KMS-11 (cell line): ENCODE measurements around the gene CXCL8.
"Not testable (repeated sequence)": the region's sequence is repeated elsewhere in the genome, so short reads cannot be mapped to it uniquely, and the experiment has no call there.

Experiments used
- H2AFZ ChIP-seq: fragments of 200-600 bp; sonication (generic); 2 replicates; pipeline ENCODE4 v1.6.1; 2016; ENCODE audit warnings: antibody characterized with exemption, mixed run types, low read depth
- H3K27ac ChIP-seq: fragments of 200-600 bp; sonication (generic); 2 replicates; pipeline ENCODE4 v1.6.1; 2016; ENCODE audit warnings: mild to moderate bottlenecking, mixed run types
- H3K27me3 ChIP-seq: fragments of 200-600 bp; sonication (generic); 2 replicates; pipeline ENCODE4 v1.6.1; 2017; ENCODE audit warnings: mild to moderate bottlenecking, low read depth, mixed run types, moderate library complexity; ENCODE audit not compliant: insufficient read depth
- H3K36me3 ChIP-seq: fragments of 200-600 bp; sonication (generic); 2 replicates; pipeline ENCODE4 v1.6.1; 2017; ENCODE audit warnings: mild to moderate bottlenecking, mixed run types; ENCODE audit not compliant: insufficient read depth
- H3K4me1 ChIP-seq: fragments of 200-600 bp; sonication (generic); 2 replicates; pipeline ENCODE4 v1.6.1; 2016; ENCODE audit warnings: mild to moderate bottlenecking, low read depth, mixed run types; ENCODE audit not compliant: poor library complexity, severe bottlenecking
- H3K4me2 ChIP-seq: fragments of 200-600 bp; sonication (generic); 2 replicates; pipeline ENCODE4 v1.7.0; 2016; ENCODE audit warnings: mild to moderate bottlenecking, mixed run types
- H3K4me3 ChIP-seq: fragments of 200-600 bp; sonication (generic); IDR thresholded peaks from 2 replicates; pipeline ENCODE4 v1.6.1; 2017; ENCODE audit warnings: low read depth, low read length, mixed read lengths; ENCODE audit not compliant: insufficient read depth
- H3K79me2 ChIP-seq: fragments of 200-600 bp; sonication (generic); 2 replicates; pipeline ENCODE4 v1.6.1; 2016; ENCODE audit warnings: low read depth, mixed run types; ENCODE audit not compliant: insufficient read depth
- H3K9ac ChIP-seq: fragments of 200-600 bp; sonication (generic); 2 replicates; pipeline ENCODE4 v1.6.1; 2016; ENCODE audit warnings: mild to moderate bottlenecking, mixed run types
- H4K20me1 ChIP-seq: fragments of 200-600 bp; sonication (generic); 2 replicates; pipeline ENCODE4 v1.6.1; 2016; ENCODE audit warnings: mild to moderate bottlenecking, mixed run types; ENCODE audit not compliant: insufficient read depth
- CTCF ChIP-seq: fragments of 200-600 bp; sonication (generic); conservative IDR thresholded peaks from 2 replicates; pipeline ENCODE4 v1.6.1; 2017; ENCODE audit warnings: low read depth, mild to moderate bottlenecking, antibody characterized with exemption, low read length, moderate library complexity, mixed read lengths

CXCL8 gene

GRCh38 chr4:73764513-73764912, 24.1 kb downstream of the CXCL8 start:
- Histone ChIP-seq H3K9ac (no peak overlapping the region), H3K4me2 (no peak overlapping the region), H3K4me3 (no peak overlapping the region), H2AFZ (no peak overlapping the region), H3K4me1 (no peaks in the 10 kb centered on the region), H3K36me3 (no peaks in the 10 kb centered on the region), H3K79me2 (no peaks in the 10 kb centered on the region), H4K20me1 (no peaks in the 10 kb centered on the region), H3K27me3 (no peaks in the 10 kb centered on the region), H3K27ac (no peak overlapping the region)
- no peak for TF ChIP-seq CTCF

DNA sequence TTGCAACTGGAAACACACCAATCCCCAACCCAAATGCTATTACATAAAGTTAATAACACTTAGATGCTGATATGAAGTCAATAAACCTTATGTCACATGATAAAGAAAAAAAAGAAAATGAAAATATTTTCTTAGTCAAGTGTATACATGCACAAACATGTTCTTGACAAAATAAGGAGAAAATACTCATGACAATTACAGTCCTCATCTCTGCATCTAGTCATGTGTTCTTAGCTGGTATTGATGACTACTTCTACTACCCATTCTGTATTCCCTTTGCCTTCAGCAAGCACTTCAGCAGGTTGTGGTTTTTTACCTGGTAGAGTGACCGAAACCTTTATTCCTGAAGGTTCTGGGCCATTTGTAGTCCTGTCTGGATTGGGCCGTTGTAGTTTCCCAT, 24.9 kb downstream of the CXCL8 start:
- Histone ChIP-seq H3K4me2 (no peak overlapping the region), H3K9ac (no peak overlapping the region), H3K79me2 (no peaks in the 10 kb centered on the region), H3K36me3 (no peaks in the 10 kb centered on the region), H3K4me3 (no peak overlapping the region), H3K27ac (no peak overlapping the region), H4K20me1 (no peaks in the 10 kb centered on the region), H2AFZ (no peak overlapping the region), H3K4me1 (no peaks in the 10 kb centered on the region), H3K27me3 (no peaks in the 10 kb centered on the region)
- TF ChIP-seq CTCF = no peak

- TF ChIP-seq CTCF = no peak
- H3K4me2 ChIP-seq = no peak overlapping the region
Measured at GRCh38 chr4:73770917-73771316, 30.5 kb downstream of the CXCL8 start.

GRCh38 chr4:73772363-73772762, 32.0 kb downstream of the CXCL8 start:
- Histone ChIP-seq H3K4me1 (peaks cover 5% of the 10 kb centered on the region), H3K36me3 (no peaks in the 10 kb centered on the region), H4K20me1 (no peaks in the 10 kb centered on the region), H2AFZ (no peak overlapping the region), H3K9ac (no peak overlapping the region), H3K4me2 (no peak overlapping the region), H3K27ac (no peak overlapping the region), H3K79me2 (no peaks in the 10 kb centered on the region), H3K4me3 (no peak overlapping the region), H3K27me3 (no peaks in the 10 kb centered on the region)
- TF ChIP-seq CTCF = no peak

More at GRCh38 chr4:73770917-73771316, 30.5 kb downstream of the CXCL8 start:
- no peak overlapping the region for H2AFZ ChIP-seq
- no peaks in the 10 kb centered on the region for H4K20me1 ChIP-seq
- H3K4me1 ChIP-seq = peaks cover 5% of the 10 kb centered on the region
- no peak overlapping the region for H3K4me3 ChIP-seq
- no peaks in the 10 kb centered on the region for H3K79me2 ChIP-seq
- no peaks in the 10 kb centered on the region for H3K36me3 ChIP-seq
- H3K27ac ChIP-seq = no peak overlapping the region
- no peak overlapping the region for H3K9ac ChIP-seq
- no peaks in the 10 kb centered on the region for H3K27me3 ChIP-seq

DNA sequence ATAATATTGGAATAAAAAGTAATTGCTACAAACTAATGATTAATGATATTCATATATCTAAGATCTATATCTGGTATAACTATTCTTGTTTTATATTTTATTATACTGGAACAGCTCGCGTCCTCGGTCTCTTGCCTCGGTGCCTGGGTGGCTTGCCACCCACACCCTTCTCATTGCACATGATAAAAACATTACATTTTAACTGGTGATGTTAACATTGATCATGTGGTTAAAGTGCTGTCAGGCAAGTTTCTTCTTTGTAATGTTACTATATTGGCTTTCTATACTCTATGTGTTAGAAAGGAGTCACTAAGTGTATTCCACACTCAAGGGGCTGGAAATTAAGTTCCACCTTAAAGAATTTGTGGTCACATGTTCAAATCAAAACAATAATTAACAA, 34.0 kb downstream of the CXCL8 start:
- H3K27ac ChIP-seq, H3K36me3 ChIP-seq, H4K20me1 ChIP-seq, H3K27me3 ChIP-seq, H3K9ac ChIP-seq, H2AFZ ChIP-seq, H3K4me3 ChIP-seq, H3K4me2 ChIP-seq, H3K4me1 ChIP-seq, H3K79me2 ChIP-seq: not testable (repeated sequence)
